NT2/D1 (cell line): ENCODE data around the gene LRRC8E.

Experiments
- SUZ12 ChIP-seq: IDR thresholded peaks from 2 replicates; pipeline ENCODE4 v1.6.1; 2011; ENCODE audit not compliant: insufficient read length, insufficient read depth; ENCODE audit errors: extremely low read depth
- YY1 ChIP-seq: IDR thresholded peaks from 2 replicates; pipeline ENCODE4 v1.6.1; 2011; ENCODE audit not compliant: insufficient read length, insufficient read depth
- ZNF274 ChIP-seq: IDR thresholded peaks from 2 replicates; pipeline ENCODE4 v1.6.1; 2011; ENCODE audit warnings: mild to moderate bottlenecking, low read depth, low read length

DNA sequence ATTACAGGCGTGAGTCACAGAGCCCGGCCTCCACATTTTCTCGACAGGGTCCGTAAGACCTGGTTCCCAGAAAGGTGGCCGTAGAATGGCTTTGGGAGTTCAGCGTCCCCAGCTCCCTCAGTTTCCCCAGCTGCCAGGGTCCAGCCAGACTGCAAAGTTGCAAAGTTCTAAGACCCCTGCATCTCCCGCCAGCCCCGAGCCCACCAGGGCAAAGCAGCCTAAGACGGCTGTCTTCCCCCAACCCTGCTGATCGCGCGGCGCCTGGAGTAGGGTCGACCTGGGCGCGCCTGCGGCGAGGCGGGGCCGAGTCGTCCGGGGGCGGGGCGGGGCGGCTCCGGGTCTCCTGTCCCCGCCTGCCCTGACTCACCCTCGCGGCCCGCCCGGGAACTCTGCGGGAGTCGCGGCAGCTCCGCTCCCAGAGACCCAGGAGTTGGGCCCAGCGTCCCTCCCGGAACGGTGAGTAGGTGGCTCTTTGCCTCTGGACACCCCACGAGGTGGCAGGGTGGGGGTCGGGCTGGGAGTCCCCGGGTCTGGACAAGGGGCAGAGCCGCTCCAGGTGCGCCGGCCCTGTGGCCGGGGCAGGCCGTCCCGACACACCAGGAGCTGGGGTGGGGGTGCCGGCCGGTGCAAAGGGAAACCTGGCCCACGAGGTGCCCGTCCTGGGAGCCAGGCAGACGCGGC, at the start of gene LRRC8E:
- TF ChIP-seq ZNF274 (no peak), SUZ12 (no peak), YY1 (no peak)
